Vagina (tissue), 2 donors: Measurements from ENCODE around the gene NDUFS8.

ENCODE experiments used
- POLR2A ChIP-seq, 2 donors: fragments of 450-650 bp; IDR thresholded peaks; one replicate each; pipeline ENCODE4 v1.6.1; 2017; ENCODE audit warnings: antibody characterized with exemption in 2 of 2, mild to moderate bottlenecking in 2 of 2, moderate library complexity in 2 of 2
- POLR2AphosphoS5 ChIP-seq, 2 donors: sonication (generic); formaldehyde crosslinking; IDR thresholded peaks; one replicate each; pipeline ENCODE4 v1.9.0; 2017; ENCODE audit warnings: antibody characterized with exemption in 2 of 2, mild to moderate bottlenecking in 2 of 2, low read depth in 1 of 2; ENCODE audit not compliant: insufficient read depth in 1 of 2
- TF ChIP-seq, protein P1 (sequence below), 3 experiments: fragments of 450-650 bp in 2 of 3; fragments of 200-600 bp in 1 of 3; sonication (generic) in 1 of 3; IDR thresholded peaks; one replicate each; pipeline ENCODE4 v1.5.1; 2017 to 2019; ENCODE audit warnings: antibody characterized with exemption in 3 of 3, mild to moderate bottlenecking in 2 of 3, moderate library complexity in 2 of 3

DNA sequence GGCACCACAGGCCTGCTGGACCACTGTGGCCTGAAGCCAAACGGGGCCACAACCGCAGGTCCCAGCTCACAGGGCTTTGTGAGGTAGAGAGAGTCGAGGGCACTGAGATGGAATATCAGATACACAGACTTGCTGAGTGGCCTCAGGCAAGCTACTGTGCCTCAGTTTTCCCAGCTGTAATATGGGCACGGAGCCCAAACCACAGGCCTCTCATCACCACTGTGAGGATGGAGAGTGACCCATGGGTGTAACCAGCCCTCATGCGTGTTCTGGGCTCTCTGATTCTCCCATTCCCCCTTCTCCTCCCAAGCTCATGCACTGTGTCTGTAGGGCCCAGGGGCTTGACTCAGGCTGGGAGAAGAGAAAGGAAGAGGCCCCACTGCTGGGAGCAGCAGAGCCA lies 30.8 kb upstream of the NDUFS8 start:
- TF ChIP-seq, protein P1, sequence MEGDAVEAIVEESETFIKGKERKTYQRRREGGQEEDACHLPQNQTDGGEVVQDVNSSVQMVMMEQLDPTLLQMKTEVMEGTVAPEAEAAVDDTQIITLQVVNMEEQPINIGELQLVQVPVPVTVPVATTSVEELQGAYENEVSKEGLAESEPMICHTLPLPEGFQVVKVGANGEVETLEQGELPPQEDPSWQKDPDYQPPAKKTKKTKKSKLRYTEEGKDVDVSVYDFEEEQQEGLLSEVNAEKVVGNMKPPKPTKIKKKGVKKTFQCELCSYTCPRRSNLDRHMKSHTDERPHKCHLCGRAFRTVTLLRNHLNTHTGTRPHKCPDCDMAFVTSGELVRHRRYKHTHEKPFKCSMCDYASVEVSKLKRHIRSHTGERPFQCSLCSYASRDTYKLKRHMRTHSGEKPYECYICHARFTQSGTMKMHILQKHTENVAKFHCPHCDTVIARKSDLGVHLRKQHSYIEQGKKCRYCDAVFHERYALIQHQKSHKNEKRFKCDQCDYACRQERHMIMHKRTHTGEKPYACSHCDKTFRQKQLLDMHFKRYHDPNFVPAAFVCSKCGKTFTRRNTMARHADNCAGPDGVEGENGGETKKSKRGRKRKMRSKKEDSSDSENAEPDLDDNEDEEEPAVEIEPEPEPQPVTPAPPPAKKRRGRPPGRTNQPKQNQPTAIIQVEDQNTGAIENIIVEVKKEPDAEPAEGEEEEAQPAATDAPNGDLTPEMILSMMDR (IDR thresholded peaks at IDR 0.05), result no peak
- no peak for TF ChIP-seq POLR2AphosphoS5 (IDR thresholded peaks at IDR 0.05; ENCODE audit: insufficient read depth in 1 of 2, low read depth in 1 of 2)
- TF ChIP-seq POLR2A (IDR thresholded peaks at IDR 0.05), result no peak
